H7 (cell line): ENCODE results near the gene CPM. TPM values are rescaled to one million over a fixed set of nuclear protein-coding genes. Genes with fewer than 3 reads are reported as not detected.
A peak's percentile ranks its signal among the peaks of the same experiment; 100 is the strongest.
"Not testable (repeated sequence)": the region's sequence is repeated elsewhere in the genome, so short reads cannot be mapped to it uniquely, and the experiment has no call there.

Experiments used
- DNase-seq: peaks from one replicate; pipeline ENCODE4 v3.0.0; 2012
- H3K27me3 ChIP-seq: 2 replicates; pipeline ENCODE4 v1.6.0; 2011; ENCODE audit warnings: mild to moderate bottlenecking, low read length; ENCODE audit not compliant: control insufficient read depth, insufficient read depth
- H3K36me3 ChIP-seq: replicated peaks from 2 replicates; pipeline ENCODE4 v1.5.1; 2011; ENCODE audit warnings: low read length; ENCODE audit not compliant: control insufficient read depth, insufficient read depth
- H3K4me3 ChIP-seq: 2 replicates; pipeline ENCODE4 v1.5.1; 2011; ENCODE audit warnings: low read depth, mild to moderate bottlenecking, control low read depth, low read length, moderate library complexity; ENCODE audit not compliant: insufficient read depth
- total RNA-seq: library from RNA; depleted of rRNA; stranded (reverse); fragments of >200 nt; shearing (Covaris generic); gene quantifications from 2 replicates; pipeline ENCODE4 v1.2.3, GENCODE V29; 2014

Gene CPM
- total RNA-seq, 1 experiment from 2014 or later, result 0.28 TPM

- H3K36me3 ChIP-seq, result peaks cover 29% of the 10 kb centered on the region
- no peak overlapping the region for H3K4me3 ChIP-seq
- H3K27me3 ChIP-seq, result no peaks in the 10 kb centered on the region
- DNase-seq, result no peak
These were observed 118.3 kb downstream of the CPM start for GRCh38 chr12:68814490-68815231.

- peaks cover 29% of the 10 kb centered on the region for H3K36me3 ChIP-seq
- DNase-seq, result no peak
- H3K4me3 ChIP-seq, result no peak overlapping the region
- no peaks in the 10 kb centered on the region for H3K27me3 ChIP-seq
These were observed 119.8 kb downstream of the CPM start for GRCh38 chr12:68813242-68813593.

- H3K36me3 ChIP-seq, result peaks cover 29% of the 10 kb centered on the region
- H3K4me3 ChIP-seq, result no peak overlapping the region
- no peaks in the 10 kb centered on the region for H3K27me3 ChIP-seq
- DNase-seq, result no peak
These were observed 120.3 kb downstream of the CPM start for GRCh38 chr12:68812553-68813241.

- peaks cover 24% of the 10 kb centered on the region for H3K36me3 ChIP-seq
- not testable (repeated sequence) for H3K27me3 ChIP-seq, DNase-seq, H3K4me3 ChIP-seq
These were observed 121.4 kb downstream of the CPM start for GRCh38 chr12:68811573-68811972.

- H3K4me3 ChIP-seq, DNase-seq, H3K27me3 ChIP-seq: not testable (repeated sequence)
- peaks cover 19% of the 10 kb centered on the region for H3K36me3 ChIP-seq
These were observed 123.0 kb downstream of the CPM start for GRCh38 chr12:68810027-68810389.

- H3K36me3 ChIP-seq, result peaks cover 14% of the 10 kb centered on the region
- H3K4me3 ChIP-seq, result peak overlapping the region; percentile 94
- DNase-seq, result no peak
These were observed 123.6 kb downstream of the CPM start for GRCh38 chr12:68809190-68810026.

GRCh38 chr12:68808388-68809189 is 124.4 kb downstream of the CPM start:
- peak overlapping the region; percentile 94 for H3K4me3 ChIP-seq
- no peaks in the 10 kb centered on the region for H3K27me3 ChIP-seq
- peaks cover 11% of the 10 kb centered on the region for H3K36me3 ChIP-seq
- peak; percentile 93 for DNase-seq

More at GRCh38 chr12:68809190-68810026, 123.6 kb downstream of the CPM start:
- no peaks in the 10 kb centered on the region for H3K27me3 ChIP-seq

GRCh38 chr12:68807576-68808387 is 125.2 kb downstream of the CPM start, which contains the start of gene MDM2:
Gene MDM2 (plus strand): TSS chr12:68808177. CDS start chr12:68808478, 301 bp downstream.
- Histone ChIP-seq H3K36me3 (peaks cover 7% of the 10 kb centered on the region), H3K4me3 (peak within 1 kb of the TSS; percentile 94)
- DNase-seq, result peak; percentile 99

GRCh38 chr12:68807274-68807575 is 125.7 kb downstream of the CPM start:
- H3K4me3 ChIP-seq, result peak overlapping the region; percentile 94
- not testable (repeated sequence) for H3K36me3 ChIP-seq, H3K27me3 ChIP-seq, DNase-seq

More at GRCh38 chr12:68807576-68808387, 125.2 kb downstream of the CPM start, which contains the start of gene MDM2:
- H3K27me3 ChIP-seq, result no peaks in the 10 kb centered on the region

- DNase-seq, result no peak
- Histone ChIP-seq H3K4me3 (peak overlapping the region; percentile 94), H3K36me3 (peaks cover 2% of the 10 kb centered on the region), H3K27me3 (no peaks in the 10 kb centered on the region)
These were observed 126.3 kb downstream of the CPM start for GRCh38 chr12:68806488-68807237.

GRCh38 chr12:68805592-68806120 is 127.3 kb downstream of the CPM start:
- no peaks in the 10 kb centered on the region for H3K27me3 ChIP-seq
- DNase-seq, result no peak
- H3K4me3 ChIP-seq, result peak overlapping the region; percentile 43
- H3K36me3 ChIP-seq, result no peaks in the 10 kb centered on the region; the same call in 1 of the 2 replicates

- DNase-seq, result peak; percentile 54
- H3K27me3 ChIP-seq, result no peaks in the 10 kb centered on the region
- H3K4me3 ChIP-seq, result peak overlapping the region; percentile 43
- H3K36me3 ChIP-seq, result no peaks in the 10 kb centered on the region; the same call in 1 of the 2 replicates
These were observed 128.0 kb downstream of the CPM start for GRCh38 chr12:68804657-68805591.
